ENCODE data around the gene STPG2.

GRCh38 chr4:97530676-97531075, 612.6 kb downstream of the STPG2 start:
- TF ChIP-seq CTCF (IDR thresholded peaks at IDR 0.05 in 8 of 11, conservative IDR thresholded peaks at IDR 0.05 in 3 of 11) (no peak), POLR2A (IDR thresholded peaks at IDR 0.05) (no peak)

All from spleen (tissue), 7 donors.